Suprapubic skin (tissue), 4 donors: Measurements from ENCODE around the gene SSNA1. TPM values are rescaled to one million over a fixed set of nuclear protein-coding genes. Genes with fewer than 3 reads are reported as not detected.

Experiments
- DNase-seq, 2 donors: peaks; one replicate each; pipeline ENCODE4 v3.0.0-alpha.2; 2019; ENCODE audit warnings: low spot score in 2 of 2
- H3K27ac ChIP-seq: fragments of 200-600 bp; sonication (generic); one replicate; pipeline ENCODE4 v1.5.1; 2019
- H3K27me3 ChIP-seq: fragments of 200-600 bp; sonication (generic); one replicate; pipeline ENCODE4 v1.5.1; 2019
- H3K36me3 ChIP-seq: fragments of 200-600 bp; sonication (generic); one replicate; pipeline ENCODE4 v1.5.1; 2019
- H3K4me1 ChIP-seq: fragments of 200-600 bp; sonication (generic); one replicate; pipeline ENCODE4 v1.5.1; 2019
- H3K4me3 ChIP-seq: fragments of 200-600 bp; sonication (generic); one replicate; pipeline ENCODE4 v1.5.1; 2019; ENCODE audit warnings: mild to moderate bottlenecking
- H3K9me3 ChIP-seq: fragments of 200-600 bp; sonication (generic); one replicate; pipeline ENCODE4 v1.5.1; 2019
- CTCF ChIP-seq, 2 donors: fragments of 200-600 bp in 1 of 2; fragments of 450-650 bp in 1 of 2; sonication (generic) in 1 of 2; IDR thresholded peaks; one replicate each; pipeline ENCODE4 v1.5.1; 2016 to 2019; ENCODE audit warnings: antibody characterized with exemption in 2 of 2, mild to moderate bottlenecking in 1 of 2, moderate library complexity in 1 of 2
- EP300 ChIP-seq: sonication (generic); formaldehyde crosslinking; IDR thresholded peaks from one replicate; pipeline ENCODE4 v1.6.1; 2017; ENCODE audit warnings: antibody characterized with exemption
- POLR2A ChIP-seq, 2 donors: fragments of 450-650 bp; IDR thresholded peaks; one replicate each; pipeline ENCODE4 v1.6.1; 2017; ENCODE audit warnings: antibody characterized with exemption in 2 of 2, mild to moderate bottlenecking in 2 of 2, moderate library complexity in 2 of 2
- POLR2AphosphoS5 ChIP-seq, 3 donors: sonication (generic); formaldehyde crosslinking; IDR thresholded peaks; one replicate each; pipeline ENCODE4 v1.6.1; 2017; ENCODE audit warnings: antibody characterized with exemption in 3 of 3
- WGBS: methylation state at CpG from one replicate; pipeline ENCODE4 v1.1.5; 2018; 5-methylcytosine and 5-hydroxymethylcytosine counted together
- total RNA-seq, 4 donors: library from RNA; depleted of rRNA; stranded (reverse); fragments of >200 nt; gene quantifications; one replicate each; pipeline ENCODE4 v1.1.0, GENCODE V29; 2016

SSNA1 gene
- total RNA-seq, 4 donors from 2014 or later: 45.9 to 72.0 (median 71.1) TPM

GRCh38 chr9:137174722-137175293 is 13.7 kb upstream of the SSNA1 start:
- no peak for DNase-seq
- Histone ChIP-seq H3K9me3 (no peaks in the 10 kb centered on the region), H3K27me3 (peaks cover 33% of the 10 kb centered on the region), H3K4me3 (no peak overlapping the region), H3K27ac (peak overlapping the region; percentile 66), H3K4me1 (peaks cover 36% of the 10 kb centered on the region), H3K36me3 (peaks cover 26% of the 10 kb centered on the region)
- TF ChIP-seq EP300: no peak
- no peak for TF ChIP-seq CTCF (IDR thresholded peaks at IDR 0.05)
- TF ChIP-seq POLR2AphosphoS5 (IDR thresholded peaks at IDR 0.05): no peak
- TF ChIP-seq POLR2A (IDR thresholded peaks at IDR 0.05): no peak
- no CpG with 5 or more reads among the region's 34 CpGs for whole genome bisulfite sequencing

- Histone ChIP-seq H3K27ac (peak overlapping the region; percentile 58), H3K27me3 (peaks cover 26% of the 10 kb centered on the region), H3K9me3 (no peaks in the 10 kb centered on the region), H3K36me3 (peaks cover 33% of the 10 kb centered on the region), H3K4me3 (no peak overlapping the region), H3K4me1 (peaks cover 33% of the 10 kb centered on the region)
- WGBS: 18% methylated on average over 3 of the region's 33 CpGs
- no peak for DNase-seq
- TF ChIP-seq EP300 (no peak), POLR2A (IDR thresholded peaks at IDR 0.05) (no peak), POLR2AphosphoS5 (IDR thresholded peaks at IDR 0.05) (no peak), CTCF (IDR thresholded peaks at IDR 0.05) (no peak)
Observed at GRCh38 chr9:137175345-137175961, 13.0 kb upstream of the SSNA1 start.

- no peak overlapping the region for H3K27ac ChIP-seq
- H3K4me3 ChIP-seq: no peak overlapping the region
- no peak for DNase-seq
- no peak for TF ChIP-seq EP300
- peak in 1 of 2 donors; percentile 53 for TF ChIP-seq CTCF (IDR thresholded peaks at IDR 0.05)
- peaks cover 33% of the 10 kb centered on the region for H3K4me1 ChIP-seq
- H3K27me3 ChIP-seq: peaks cover 15% of the 10 kb centered on the region
- WGBS: 48% methylated on average over 16 of the region's 17 CpGs
- H3K36me3 ChIP-seq: peaks cover 44% of the 10 kb centered on the region
- no peaks in the 10 kb centered on the region for H3K9me3 ChIP-seq
Observed at GRCh38 chr9:137176302-137177182, 11.9 kb upstream of the SSNA1 start.

- peaks cover 62% of the 10 kb centered on the region for H3K36me3 ChIP-seq
- no peak overlapping the region for H3K27ac ChIP-seq
- TF ChIP-seq POLR2AphosphoS5 (IDR thresholded peaks at IDR 0.05): no peak
- no peak for TF ChIP-seq EP300
- no peak for TF ChIP-seq CTCF (IDR thresholded peaks at IDR 0.05)
- TF ChIP-seq POLR2A (IDR thresholded peaks at IDR 0.05): no peak
- H3K4me3 ChIP-seq: no peak overlapping the region
- WGBS: 90% methylated on average over 13 of the region's 23 CpGs
- H3K27me3 ChIP-seq: no peaks in the 10 kb centered on the region
- no peaks in the 10 kb centered on the region for H3K9me3 ChIP-seq
- H3K4me1 ChIP-seq: peaks cover 24% of the 10 kb centered on the region
- no peak for DNase-seq
Observed at GRCh38 chr9:137178201-137178938, 10.1 kb upstream of the SSNA1 start.
